WERI-Rb-1 (cell line): Measurements from ENCODE around the gene SLC46A3.
A peak's percentile ranks its signal among the peaks of the same experiment; 100 is the strongest.
"Not testable (repeated sequence)": the region's sequence is repeated elsewhere in the genome, so short reads cannot be mapped to it uniquely, and the experiment has no call there.

Experiments
- DNase-seq: peaks from one replicate; pipeline ENCODE4 v3.0.0-alpha.2; 2020
- H3K27ac ChIP-seq: fragments of 250-450 bp; sonication (Bioruptor Pico); 2 replicates; pipeline ENCODE4 v1.5.1; 2020; ENCODE audit warnings: mild to moderate bottlenecking, moderate library complexity
- H3K27me3 ChIP-seq: fragments of 250-450 bp; sonication (Bioruptor Pico); 2 replicates; pipeline ENCODE4 v1.5.1; 2021; ENCODE audit warnings: mild to moderate bottlenecking, low read depth, moderate library complexity; ENCODE audit not compliant: insufficient read depth, severe bottlenecking
- H3K36me3 ChIP-seq: fragments of 250-450 bp; sonication (Bioruptor Pico); 2 replicates; pipeline ENCODE4 v1.5.1; 2020; ENCODE audit warnings: mild to moderate bottlenecking, moderate library complexity
- H3K4me3 ChIP-seq: 2 replicates; pipeline ENCODE4 v1.5.1; 2011; ENCODE audit warnings: low read depth, mild to moderate bottlenecking, control low read depth, low read length
- H3K9me3 ChIP-seq: fragments of 250-450 bp; sonication (Bioruptor Pico); 2 replicates; pipeline ENCODE4 v1.5.1; 2021; ENCODE audit warnings: mild to moderate bottlenecking, moderate library complexity; ENCODE audit not compliant: severe bottlenecking
- TF ChIP-seq, protein P1 (sequence below): IDR thresholded peaks from 2 replicates; pipeline ENCODE4 v1.5.1; 2011; ENCODE audit warnings: low read depth, mild to moderate bottlenecking, control low read depth, inconsistent platforms, low read length

Gene SLC46A3

DNA sequence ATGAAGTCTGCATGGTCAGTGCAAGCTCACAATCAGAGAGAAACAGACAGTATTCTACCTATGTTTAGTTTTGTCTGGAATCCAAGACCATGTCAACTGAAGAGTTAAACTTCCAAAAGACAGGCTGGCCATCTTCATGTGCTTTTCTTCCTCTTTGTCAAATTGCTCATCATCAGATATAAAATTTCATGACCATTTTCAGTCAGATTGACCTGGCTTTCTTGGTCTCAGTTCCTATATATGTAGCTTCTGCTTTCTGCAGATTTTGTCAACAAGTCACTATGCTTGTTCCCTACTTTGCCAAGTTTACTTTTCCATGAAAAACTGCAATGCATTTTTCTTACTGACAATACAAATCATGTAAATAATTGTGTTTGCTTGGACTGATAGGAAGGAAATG lies 13.9 kb downstream of the SLC46A3 start:
- TF ChIP-seq, protein P1, sequence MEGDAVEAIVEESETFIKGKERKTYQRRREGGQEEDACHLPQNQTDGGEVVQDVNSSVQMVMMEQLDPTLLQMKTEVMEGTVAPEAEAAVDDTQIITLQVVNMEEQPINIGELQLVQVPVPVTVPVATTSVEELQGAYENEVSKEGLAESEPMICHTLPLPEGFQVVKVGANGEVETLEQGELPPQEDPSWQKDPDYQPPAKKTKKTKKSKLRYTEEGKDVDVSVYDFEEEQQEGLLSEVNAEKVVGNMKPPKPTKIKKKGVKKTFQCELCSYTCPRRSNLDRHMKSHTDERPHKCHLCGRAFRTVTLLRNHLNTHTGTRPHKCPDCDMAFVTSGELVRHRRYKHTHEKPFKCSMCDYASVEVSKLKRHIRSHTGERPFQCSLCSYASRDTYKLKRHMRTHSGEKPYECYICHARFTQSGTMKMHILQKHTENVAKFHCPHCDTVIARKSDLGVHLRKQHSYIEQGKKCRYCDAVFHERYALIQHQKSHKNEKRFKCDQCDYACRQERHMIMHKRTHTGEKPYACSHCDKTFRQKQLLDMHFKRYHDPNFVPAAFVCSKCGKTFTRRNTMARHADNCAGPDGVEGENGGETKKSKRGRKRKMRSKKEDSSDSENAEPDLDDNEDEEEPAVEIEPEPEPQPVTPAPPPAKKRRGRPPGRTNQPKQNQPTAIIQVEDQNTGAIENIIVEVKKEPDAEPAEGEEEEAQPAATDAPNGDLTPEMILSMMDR: no peak
- Histone ChIP-seq H3K27me3 (no peaks in the 10 kb centered on the region), H3K4me3 (no peak overlapping the region), H3K36me3 (no peaks in the 10 kb centered on the region), H3K9me3 (no peaks in the 10 kb centered on the region), H3K27ac (no peak overlapping the region)
- no peak for DNase-seq

DNA sequence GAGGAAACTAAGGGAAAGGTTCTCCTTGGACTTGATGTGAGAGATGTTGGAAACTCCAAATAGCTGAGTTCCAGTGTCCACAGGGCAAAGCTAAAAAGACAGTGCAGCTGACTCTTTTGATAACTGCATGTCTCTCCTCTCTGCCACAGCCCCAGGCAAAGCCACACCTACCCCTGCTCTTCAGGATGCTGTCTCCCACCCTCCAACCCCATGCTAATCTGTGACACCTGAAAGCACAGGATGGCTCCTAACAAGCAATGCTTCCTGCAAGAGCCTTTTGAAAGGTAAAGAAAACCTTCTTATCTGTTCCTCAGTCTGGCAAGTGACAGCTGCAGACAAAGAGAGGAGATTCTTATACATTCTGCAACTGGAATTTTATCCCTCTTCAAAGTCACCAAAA lies 14.5 kb downstream of the SLC46A3 start:
- H3K27ac ChIP-seq: no peak overlapping the region
- H3K36me3 ChIP-seq: no peaks in the 10 kb centered on the region
- H3K9me3 ChIP-seq: no peaks in the 10 kb centered on the region
- H3K4me3 ChIP-seq: no peak overlapping the region
- no peaks in the 10 kb centered on the region for H3K27me3 ChIP-seq
- no peak for DNase-seq
- TF ChIP-seq, protein P1: no peak

DNA sequence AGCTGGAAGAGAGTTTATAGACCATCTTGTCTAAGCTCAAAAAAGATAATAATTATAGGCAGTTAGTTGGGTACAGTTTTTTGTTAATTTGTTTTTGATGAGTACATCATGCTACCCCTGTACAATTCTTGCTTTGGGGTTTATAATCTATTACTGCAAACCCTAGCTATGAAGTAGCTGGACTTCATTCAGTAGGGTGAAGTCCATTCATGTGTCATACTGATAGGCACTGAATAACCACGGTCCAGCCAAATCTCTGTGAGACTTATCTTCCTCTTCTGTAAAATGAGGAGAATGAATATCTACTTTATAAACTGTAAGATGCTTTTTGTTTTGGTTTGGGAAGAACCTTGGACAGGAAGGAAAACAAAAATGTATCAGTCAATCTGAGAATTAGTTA lies 19.5 kb downstream of the SLC46A3 start:
- no peak overlapping the region for H3K4me3 ChIP-seq
- H3K9me3 ChIP-seq: no peaks in the 10 kb centered on the region
- TF ChIP-seq, protein P1: no peak
- H3K36me3 ChIP-seq: no peaks in the 10 kb centered on the region
- DNase-seq: no peak
- no peaks in the 10 kb centered on the region for H3K27me3 ChIP-seq
- H3K27ac ChIP-seq: no peak overlapping the region

DNA sequence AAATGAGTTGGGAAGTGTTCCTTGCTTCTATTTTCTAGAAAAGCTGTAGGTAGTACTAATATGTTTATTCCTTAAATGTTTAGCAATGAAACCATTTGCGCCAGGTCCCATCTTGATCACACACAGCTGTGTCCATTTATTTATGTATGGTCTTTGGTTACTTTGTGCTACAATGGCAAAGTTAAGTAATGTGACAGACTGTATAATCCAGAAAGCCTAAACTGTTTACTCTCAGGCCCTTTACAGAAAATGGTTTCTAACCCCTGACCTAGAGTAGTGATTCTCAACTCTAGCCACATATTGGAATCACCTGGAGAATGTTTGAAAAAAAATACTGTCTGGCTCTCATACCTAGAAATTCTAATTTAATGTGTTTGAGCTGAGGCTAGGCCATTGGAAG lies 21.3 kb downstream of the SLC46A3 start:
- no peaks in the 10 kb centered on the region for H3K27me3 ChIP-seq
- no peak overlapping the region for H3K27ac ChIP-seq
- no peak for DNase-seq
- TF ChIP-seq, protein P1: no peak
- no peaks in the 10 kb centered on the region for H3K36me3 ChIP-seq
- H3K4me3 ChIP-seq: no peak overlapping the region
- no peaks in the 10 kb centered on the region for H3K9me3 ChIP-seq

DNA sequence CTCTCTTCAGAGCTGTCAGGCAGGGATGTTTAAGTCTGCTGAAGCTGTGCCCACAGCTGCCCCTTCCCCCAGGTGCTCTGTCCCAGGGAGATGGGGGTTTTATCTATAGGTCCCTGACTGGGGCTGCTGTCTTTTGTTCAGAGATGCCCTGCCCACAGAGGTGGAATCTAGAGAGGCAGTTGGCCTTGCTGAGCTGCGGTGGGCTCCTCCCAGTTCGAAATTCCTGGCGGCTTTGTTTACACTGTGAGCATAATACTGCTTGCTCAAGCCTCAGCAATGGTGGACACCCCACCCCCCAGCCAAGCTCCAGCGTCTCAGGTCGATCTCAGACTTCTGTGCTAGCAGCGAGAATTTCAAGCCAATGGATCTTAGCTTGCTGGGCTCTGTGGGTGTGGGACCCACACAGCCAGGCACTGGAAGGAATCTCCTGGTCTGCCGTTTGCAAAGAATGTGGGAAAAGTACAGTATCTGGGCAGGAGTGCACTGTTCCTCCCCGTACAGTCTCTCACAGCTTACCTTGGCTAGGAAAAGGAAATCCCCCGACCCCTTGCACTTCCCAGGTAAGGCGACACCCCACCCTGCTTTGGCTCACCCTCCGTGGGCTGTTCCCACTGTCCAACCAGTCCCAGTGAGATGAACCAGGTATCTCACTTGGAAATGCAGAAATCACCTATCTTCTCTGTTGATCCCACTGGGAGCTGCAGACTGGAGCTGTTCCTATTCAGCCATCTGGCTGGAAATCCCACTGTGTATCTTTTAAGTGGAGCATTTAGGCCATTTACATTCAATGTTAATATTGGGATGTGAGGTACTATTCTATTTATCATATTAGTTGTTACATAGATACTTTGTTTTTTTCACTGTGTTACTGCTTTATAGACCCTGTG lies 24.9 kb downstream of the SLC46A3 start:
- DNase-seq: peak; percentile 37
- H3K9me3 ChIP-seq, H3K36me3 ChIP-seq, H3K27me3 ChIP-seq: not testable (repeated sequence)
- H3K27ac ChIP-seq: peak overlapping the region; percentile 33
- H3K4me3 ChIP-seq: peak overlapping the region; percentile 50

DNA sequence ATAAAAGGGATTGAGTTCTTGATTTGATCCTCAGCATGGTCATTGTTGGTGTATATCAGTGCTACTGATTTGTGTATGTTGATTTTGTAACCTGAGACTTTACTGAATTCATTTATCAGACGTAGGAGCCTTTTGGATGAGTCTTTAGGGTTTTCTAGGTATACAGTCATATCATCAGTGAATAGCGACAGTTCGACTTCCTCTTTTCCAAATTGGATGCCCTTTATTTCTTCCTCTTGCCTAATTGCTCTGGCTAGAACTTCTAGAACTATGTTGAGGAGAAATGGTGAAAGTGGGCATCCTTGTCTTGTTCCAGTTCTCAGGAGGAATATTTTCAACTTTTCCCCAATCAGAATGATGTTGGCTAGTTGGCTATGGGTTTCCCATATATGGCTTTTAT lies 32.9 kb downstream of the SLC46A3 start:
- Histone ChIP-seq H3K36me3 (no peaks in the 10 kb centered on the region), H3K27me3 (no peaks in the 10 kb centered on the region), H3K4me3 (no peak overlapping the region), H3K27ac (no peak overlapping the region), H3K9me3 (no peaks in the 10 kb centered on the region)
- TF ChIP-seq, protein P1: no peak
- no peak for DNase-seq
